DMS 273 (cell line): ENCODE results near the gene WDSUB1.
A peak's percentile ranks its signal among the peaks of the same experiment; 100 is the strongest.

ENCODE experiments used
- DNase-seq: peaks from one replicate; lab custom pipeline; 2025; ENCODE audit not compliant: unreplicated experiment; lab: John Stamatoyannopoulos, UW

WDSUB1 gene

GRCh38 chr2:159285929-159286708, at the start of gene WDSUB1:
Gene WDSUB1, minus strand, starts transcription at chr2:159286703. Its CDS starts 3,634 bp downstream, at chr2:159283069.
- DNase-seq: peak; percentile 83

- DNase-seq: no peak
Measured at GRCh38 chr2:159326569-159327255, 40.2 kb upstream of the WDSUB1 start.

GRCh38 chr2:159322419-159322818, 35.9 kb upstream of the WDSUB1 start:
- no peak for DNase-seq

- no peak for DNase-seq
Measured at GRCh38 chr2:159317392-159318088, 31.0 kb upstream of the WDSUB1 start.

GRCh38 chr2:159307942-159308341, 21.4 kb upstream of the WDSUB1 start:
- DNase-seq: no peak

GRCh38 chr2:159300586-159300985, 14.1 kb upstream of the WDSUB1 start:
- DNase-seq: no peak

GRCh38 chr2:159298967-159299366, 12.5 kb upstream of the WDSUB1 start:
- no peak for DNase-seq

GRCh38 chr2:159297042-159297707, 10.7 kb upstream of the WDSUB1 start:
- no peak for DNase-seq

GRCh38 chr2:159292157-159292556, 5.7 kb upstream of the WDSUB1 start:
- DNase-seq: peak; percentile 3

GRCh38 chr2:159290289-159290907, 3.9 kb upstream of the WDSUB1 start:
- DNase-seq: peak; percentile 85

GRCh38 chr2:159287733-159288132, 1.2 kb upstream of the WDSUB1 start:
- DNase-seq: no peak

- peak; percentile 99 for DNase-seq
Measured at GRCh38 chr2:159286709-159287441, 372 bp upstream of the WDSUB1 start.

GRCh38 chr2:159285433-159285832, 1.1 kb downstream of the WDSUB1 start:
- no peak for DNase-seq

- no peak for DNase-seq
Measured at GRCh38 chr2:159283529-159283928, 3.0 kb downstream of the WDSUB1 start.

- no peak for DNase-seq
Measured at GRCh38 chr2:159281002-159281401, 5.5 kb downstream of the WDSUB1 start.

- DNase-seq: no peak
Measured at GRCh38 chr2:159279700-159280099, 6.8 kb downstream of the WDSUB1 start.

- DNase-seq: no peak
Measured at GRCh38 chr2:159275111-159275510, 11.4 kb downstream of the WDSUB1 start.

GRCh38 chr2:159272156-159272555, 14.3 kb downstream of the WDSUB1 start:
- DNase-seq: no peak

GRCh38 chr2:159270744-159271379, 15.6 kb downstream of the WDSUB1 start:
- no peak for DNase-seq

GRCh38 chr2:159267921-159268320, 18.6 kb downstream of the WDSUB1 start:
- no peak for DNase-seq
